Subcutaneous adipose tissue (tissue), 4 donors: Measurements from ENCODE around the gene CRBN. TPM values are rescaled to one million over a fixed set of nuclear protein-coding genes. Genes with fewer than 3 reads are reported as not detected.

Experiments
- CTCF ChIP-seq: fragments of 450-650 bp; IDR thresholded peaks from one replicate; pipeline ENCODE4 v1.5.1; 2016; ENCODE audit warnings: low read depth, mild to moderate bottlenecking, control low read depth, antibody characterized with exemption, moderate library complexity
- total RNA-seq, 4 donors: library from RNA; depleted of rRNA; stranded (reverse); fragments of >200 nt; gene quantifications; one replicate each; pipeline ENCODE4 v1.1.0, GENCODE V29; 2016

Gene CRBN
- total RNA-seq, 4 donors from 2014 or later: 83.2 to 190 (median 137) TPM

GRCh38 chr3:3110299-3110630, 69.2 kb downstream of the CRBN start, which contains the start of gene IL5RA:
TSS of gene IL5RA (minus strand) at chr3:3110374. CDS start at chr3:3104984, 5,390 bp downstream.
- no peak for TF ChIP-seq CTCF

GRCh38 chr3:3109407-3110298, 69.8 kb downstream of the CRBN start:
- no peak for TF ChIP-seq CTCF

GRCh38 chr3:3107858-3108257, 71.6 kb downstream of the CRBN start:
- TF ChIP-seq CTCF: no peak

DNA sequence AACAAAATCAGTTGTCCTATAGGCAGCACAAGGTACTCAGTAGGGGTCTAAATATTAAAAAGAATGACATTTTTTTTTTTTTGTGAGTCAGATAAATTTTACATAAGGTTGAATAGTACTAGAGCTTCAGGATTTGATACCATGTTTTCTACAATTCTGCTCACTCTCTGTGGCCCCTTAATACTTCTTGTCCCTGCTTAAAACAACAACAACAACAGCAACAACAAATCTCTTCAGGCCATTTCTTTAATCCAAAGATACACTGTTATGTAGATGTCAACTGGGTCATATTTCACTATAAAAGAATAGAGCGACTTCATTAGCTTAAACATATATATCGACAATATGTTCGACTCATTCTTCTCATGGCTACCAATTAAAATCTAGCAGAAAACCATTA, 72.3 kb downstream of the CRBN start:
- no peak for TF ChIP-seq CTCF

- TF ChIP-seq CTCF: no peak
Observed at GRCh38 chr3:3105815-3106214, 73.7 kb downstream of the CRBN start.

DNA sequence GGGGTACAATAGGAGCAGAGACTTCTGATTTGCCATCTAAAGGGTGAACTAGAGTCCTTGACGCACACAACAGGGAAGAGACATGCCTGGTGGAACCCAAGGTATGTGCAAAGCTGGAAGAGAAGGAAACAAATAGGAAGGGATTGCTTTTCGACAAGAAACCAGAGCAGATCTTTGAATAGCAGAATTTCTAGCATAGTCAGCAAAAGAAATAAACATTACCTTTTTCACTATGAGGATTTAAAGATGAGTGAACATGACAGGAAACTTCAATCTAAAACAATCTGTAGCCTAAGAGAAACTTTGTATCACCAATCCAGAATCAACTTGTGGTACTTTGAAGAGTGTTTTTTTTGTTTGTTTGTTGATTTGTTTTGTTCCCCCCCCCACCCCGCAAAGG, 74.2 kb downstream of the CRBN start:
- no peak for TF ChIP-seq CTCF

DNA sequence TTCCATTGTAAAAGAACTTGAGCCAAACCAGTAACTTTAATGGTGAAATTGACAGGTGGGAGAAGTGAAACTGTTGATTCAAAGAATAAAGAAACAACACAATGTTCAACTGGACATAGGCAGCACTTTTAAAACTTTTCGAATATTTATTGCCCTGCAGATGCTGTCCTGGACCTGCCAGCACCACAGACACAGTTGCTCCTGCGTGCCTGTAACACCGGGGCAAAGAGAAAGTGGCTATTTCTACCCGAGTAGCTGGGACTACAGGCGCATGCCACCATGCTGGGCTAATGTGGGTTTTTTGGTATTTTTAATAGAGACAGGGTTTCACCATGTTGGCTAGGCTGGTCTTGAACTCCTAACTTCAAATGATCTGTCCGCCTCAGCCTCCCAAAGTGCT, 76.7 kb downstream of the CRBN start:
- no peak for TF ChIP-seq CTCF
